ENCODE results near the gene TARBP2. TPM values are rescaled to one million over a fixed set of nuclear protein-coding genes. Genes with fewer than 3 reads are reported as not detected.

Gene TARBP2
- total RNA-seq, 2 donors from 2014 or later: 11.1 to 18.9 TPM

- Histone ChIP-seq H3K27me3 (no peaks in the 10 kb centered on the region), H3K9me3 (no peaks in the 10 kb centered on the region), H3K27ac (peak overlapping the region; percentile 98), H3K36me3 (peaks cover 13% of the 10 kb centered on the region), H3K4me1 (peaks cover 0 to 35% of the 10 kb centered on the region in 2 donors), H3K4me3 (peak overlapping the region; percentile 68 to 71)
- peak; percentile 89 for DNase-seq (ENCODE audit: low spot score)
- TF ChIP-seq CTCF (IDR thresholded peaks at IDR 0.05): no peak
Measured at GRCh38 chr12:53501615-53502181, 615 bp downstream of the TARBP2 start.

GRCh38 chr12:53502331-53502730 is 1.2 kb downstream of the TARBP2 start:
- Histone ChIP-seq H3K9me3 (no peaks in the 10 kb centered on the region), H3K36me3 (peaks cover 19% of the 10 kb centered on the region), H3K27me3 (no peaks in the 10 kb centered on the region), H3K4me1 (peaks cover 0 to 35% of the 10 kb centered on the region in 2 donors), H3K4me3 (peak overlapping the region; percentile 68 to 71), H3K27ac (peak overlapping the region; percentile 98)
- DNase-seq (ENCODE audit: low spot score): no peak
- no peak for TF ChIP-seq CTCF (IDR thresholded peaks at IDR 0.05)

GRCh38 chr12:53502983-53503728 is 2.1 kb downstream of the TARBP2 start:
- H3K4me3 ChIP-seq: no peak overlapping the region
- no peak for TF ChIP-seq CTCF (IDR thresholded peaks at IDR 0.05)
- H3K9me3 ChIP-seq: no peaks in the 10 kb centered on the region
- DNase-seq (ENCODE audit: low spot score): no peak
- peak overlapping the region; percentile 98 for H3K27ac ChIP-seq
- H3K36me3 ChIP-seq: peaks cover 23% of the 10 kb centered on the region
- H3K27me3 ChIP-seq: no peaks in the 10 kb centered on the region
- H3K4me1 ChIP-seq: peaks cover 0 to 34% of the 10 kb centered on the region in 2 donors

- Histone ChIP-seq H3K27ac (no peak overlapping the region), H3K4me3 (no peak overlapping the region), H3K9me3 (no peaks in the 10 kb centered on the region), H3K36me3 (peaks cover 23% of the 10 kb centered on the region), H3K27me3 (no peaks in the 10 kb centered on the region), H3K4me1 (peaks cover 0 to 32% of the 10 kb centered on the region in 2 donors)
- no peak for TF ChIP-seq CTCF (IDR thresholded peaks at IDR 0.05)
- DNase-seq (ENCODE audit: low spot score): no peak
Measured at GRCh38 chr12:53504004-53504920, 3.2 kb downstream of the TARBP2 start.

GRCh38 chr12:53505086-53505485 is 4.0 kb downstream of the TARBP2 start:
- Histone ChIP-seq H3K4me3 (no peak overlapping the region), H3K27ac (no peak overlapping the region), H3K9me3 (no peaks in the 10 kb centered on the region), H3K36me3 (peaks cover 23% of the 10 kb centered on the region), H3K4me1 (peaks cover 0 to 32% of the 10 kb centered on the region in 2 donors), H3K27me3 (no peaks in the 10 kb centered on the region)
- no peak for TF ChIP-seq CTCF (IDR thresholded peaks at IDR 0.05)
- DNase-seq (ENCODE audit: low spot score): no peak
